Measurements from ENCODE around the gene NUTF2.

Gene NUTF2

GRCh38 chr16:67881621-67882161, 35.0 kb downstream of the NUTF2 start:
- Histone ChIP-seq H3K4me3 (ENCODE audit: low read length in 2 of 2) (no peak overlapping the region), H3K79me1 (ENCODE audit: low read depth, low read length) (peaks cover 8% of the 10 kb centered on the region), H3K4me1 (ENCODE audit: control insufficient read depth in 2 of 2, insufficient read depth in 1 of 2, low read depth in 1 of 2, low read length in 2 of 2) (peaks cover 0 to 3% of the 10 kb centered on the region in 2 donors), H2BK12ac (ENCODE audit: low read length) (no peak overlapping the region), H3K18ac (ENCODE audit: low read length) (no peak overlapping the region), H4K8ac (ENCODE audit: low read depth, low read length) (no peak overlapping the region), H2AFZ (ENCODE audit: low read length) (no peak overlapping the region), H2BK15ac (ENCODE audit: low read length) (no peak overlapping the region), H2BK5ac (ENCODE audit: low read length) (no peak overlapping the region), H2BK120ac (ENCODE audit: low read depth, low read length) (no peak overlapping the region), H3K4ac (ENCODE audit: low read length) (no peak overlapping the region), H3K23ac (ENCODE audit: low read depth, low read length, poor library complexity) (no peak overlapping the region), H3K27ac (replicated peaks; ENCODE audit: low read length) (no peak overlapping the region), H3K36me3 (replicated peaks in 1 of 2; ENCODE audit: control insufficient read depth in 2 of 2, insufficient read depth in 2 of 2, low read length in 2 of 2) (peaks cover 70 to 84% of the 10 kb centered on the region in 2 donors), H2AK5ac (ENCODE audit: low read depth, low read length) (no peak overlapping the region), H3K27me3 (ENCODE audit: control insufficient read depth in 3 of 3, insufficient read depth in 3 of 3, low read depth in 1 of 3, low read length in 3 of 3) (no peaks in the 10 kb centered on the region), H3K9ac (ENCODE audit: low read depth, low read length, poor library complexity) (no peak overlapping the region), H3K14ac (ENCODE audit: low read length) (no peak overlapping the region), H4K91ac (ENCODE audit: low read depth, low read length, poor library complexity) (no peak overlapping the region), H3K4me2 (ENCODE audit: insufficient read depth, low read length, poor library complexity, severe bottlenecking) (no peak overlapping the region), H3K9me3 (replicated peaks in 1 of 2; ENCODE audit: control insufficient read depth in 2 of 2, insufficient read depth in 1 of 2, low read depth in 1 of 2, low read length in 2 of 2) (peaks cover 0 to 1% of the 10 kb centered on the region in 2 donors)
- no CpG with 5 or more reads among the region's 21 CpGs for WGBS, 2 donors (ENCODE audit: extremely low coverage in 2 of 2, insufficient read length in 2 of 2, insufficient replicate concordance in 1 of 2)
- no peak for DNase-seq (ENCODE audit: low spot score)

GRCh38 chr16:67882374-67883145, 35.8 kb downstream of the NUTF2 start:
- H3K14ac ChIP-seq (ENCODE audit: low read length): no peak overlapping the region
- no peak overlapping the region for H3K27ac ChIP-seq (replicated peaks; ENCODE audit: low read length)
- H3K4me1 ChIP-seq (ENCODE audit: control insufficient read depth in 2 of 2, insufficient read depth in 1 of 2, low read depth in 1 of 2, low read length in 2 of 2): peaks cover 0 to 3% of the 10 kb centered on the region in 2 donors
- H3K27me3 ChIP-seq (ENCODE audit: control insufficient read depth in 3 of 3, insufficient read depth in 3 of 3, low read depth in 1 of 3, low read length in 3 of 3): no peaks in the 10 kb centered on the region
- H4K8ac ChIP-seq (ENCODE audit: low read depth, low read length): no peak overlapping the region
- no peak overlapping the region for H3K4me3 ChIP-seq (ENCODE audit: low read length in 2 of 2)
- no peak overlapping the region for H3K4ac ChIP-seq (ENCODE audit: low read length)
- H4K91ac ChIP-seq (ENCODE audit: low read depth, low read length, poor library complexity): no peak overlapping the region
- H3K4me2 ChIP-seq (ENCODE audit: insufficient read depth, low read length, poor library complexity, severe bottlenecking): no peak overlapping the region
- DNase-seq (ENCODE audit: low spot score): no peak
- H2AFZ ChIP-seq (ENCODE audit: low read length): no peak overlapping the region
- H2BK12ac ChIP-seq (ENCODE audit: low read length): no peak overlapping the region
- no peak overlapping the region for H2AK5ac ChIP-seq (ENCODE audit: low read depth, low read length)
- no peak overlapping the region for H3K23ac ChIP-seq (ENCODE audit: low read depth, low read length, poor library complexity)
- H3K9me3 ChIP-seq (replicated peaks in 1 of 2; ENCODE audit: control insufficient read depth in 2 of 2, insufficient read depth in 1 of 2, low read depth in 1 of 2, low read length in 2 of 2): peaks cover 0 to 1% of the 10 kb centered on the region in 2 donors
- no peak overlapping the region for H2BK5ac ChIP-seq (ENCODE audit: low read length)
- no peak overlapping the region for H3K18ac ChIP-seq (ENCODE audit: low read length)
- WGBS, 2 donors (ENCODE audit: extremely low coverage in 2 of 2, insufficient read length in 2 of 2, insufficient replicate concordance in 1 of 2): no CpG with 5 or more reads among the region's 18 CpGs
- peaks cover 5% of the 10 kb centered on the region for H3K79me1 ChIP-seq (ENCODE audit: low read depth, low read length)
- H2BK120ac ChIP-seq (ENCODE audit: low read depth, low read length): no peak overlapping the region
- H2BK15ac ChIP-seq (ENCODE audit: low read length): no peak overlapping the region
- H3K9ac ChIP-seq (ENCODE audit: low read depth, low read length, poor library complexity): no peak overlapping the region
- peaks cover 62 to 75% of the 10 kb centered on the region in 2 donors for H3K36me3 ChIP-seq (replicated peaks in 1 of 2; ENCODE audit: control insufficient read depth in 2 of 2, insufficient read depth in 2 of 2, low read length in 2 of 2)

GRCh38 chr16:67883146-67883871, 36.6 kb downstream of the NUTF2 start:
- no peak overlapping the region for H3K18ac ChIP-seq (ENCODE audit: low read length)
- WGBS, 2 donors (ENCODE audit: extremely low coverage in 2 of 2, insufficient read length in 2 of 2, insufficient replicate concordance in 1 of 2): no CpG with 5 or more reads among the region's 6 CpGs
- H3K36me3 ChIP-seq (replicated peaks in 1 of 2; ENCODE audit: control insufficient read depth in 2 of 2, insufficient read depth in 2 of 2, low read length in 2 of 2): peaks cover 54 to 68% of the 10 kb centered on the region in 2 donors

GRCh38 chr16:67883872-67884261, 37.1 kb downstream of the NUTF2 start:
- no peak overlapping the region for H3K9ac ChIP-seq (ENCODE audit: low read depth, low read length, poor library complexity)
- no peak overlapping the region for H2BK12ac ChIP-seq (ENCODE audit: low read length)
- peaks cover 0 to 3% of the 10 kb centered on the region in 2 donors for H3K4me1 ChIP-seq (ENCODE audit: control insufficient read depth in 2 of 2, insufficient read depth in 1 of 2, low read depth in 1 of 2, low read length in 2 of 2)
- H2BK120ac ChIP-seq (ENCODE audit: low read depth, low read length): no peak overlapping the region
- no peaks in the 10 kb centered on the region for H3K27me3 ChIP-seq (ENCODE audit: control insufficient read depth in 3 of 3, insufficient read depth in 3 of 3, low read depth in 1 of 3, low read length in 3 of 3)
- H2BK5ac ChIP-seq (ENCODE audit: low read length): no peak overlapping the region
- H3K23ac ChIP-seq (ENCODE audit: low read depth, low read length, poor library complexity): peak overlapping the region; percentile 16
- peak overlapping the region; percentile 42 for H3K27ac ChIP-seq (replicated peaks; ENCODE audit: low read length)
- peaks cover 0 to 1% of the 10 kb centered on the region in 2 donors for H3K9me3 ChIP-seq (replicated peaks in 1 of 2; ENCODE audit: control insufficient read depth in 2 of 2, insufficient read depth in 1 of 2, low read depth in 1 of 2, low read length in 2 of 2)
- H3K36me3 ChIP-seq (replicated peaks in 1 of 2; ENCODE audit: control insufficient read depth in 2 of 2, insufficient read depth in 2 of 2, low read length in 2 of 2): peaks cover 49 to 62% of the 10 kb centered on the region in 2 donors
- H2AFZ ChIP-seq (ENCODE audit: low read length): no peak overlapping the region
- no peak overlapping the region for H3K14ac ChIP-seq (ENCODE audit: low read length)
- H4K8ac ChIP-seq (ENCODE audit: low read depth, low read length): no peak overlapping the region
- no peak overlapping the region for H3K4me2 ChIP-seq (ENCODE audit: insufficient read depth, low read length, poor library complexity, severe bottlenecking)
- no peak overlapping the region for H3K4ac ChIP-seq (ENCODE audit: low read length)
- H3K4me3 ChIP-seq (ENCODE audit: low read length in 2 of 2): no peak overlapping the region
- no peak overlapping the region for H2BK15ac ChIP-seq (ENCODE audit: low read length)
- peak; percentile 45 for DNase-seq (ENCODE audit: low spot score)
- H3K79me1 ChIP-seq (ENCODE audit: low read depth, low read length): peaks cover 5% of the 10 kb centered on the region
- no CpG with 5 or more reads among the region's 11 CpGs for WGBS, 2 donors (ENCODE audit: extremely low coverage in 2 of 2, insufficient read length in 2 of 2, insufficient replicate concordance in 1 of 2)
- no peak overlapping the region for H2AK5ac ChIP-seq (ENCODE audit: low read depth, low read length)
- H4K91ac ChIP-seq (ENCODE audit: low read depth, low read length, poor library complexity): no peak overlapping the region
- peak overlapping the region; percentile 12 for H3K18ac ChIP-seq (ENCODE audit: low read length)

More at GRCh38 chr16:67883146-67883871, 36.6 kb downstream of the NUTF2 start:
- Histone ChIP-seq H3K4me2 (ENCODE audit: insufficient read depth, low read length, poor library complexity, severe bottlenecking) (no peak overlapping the region), H2BK120ac (ENCODE audit: low read depth, low read length) (no peak overlapping the region), H2AFZ (ENCODE audit: low read length) (no peak overlapping the region), H3K4me3 (ENCODE audit: low read length in 2 of 2) (no peak overlapping the region), H4K8ac (ENCODE audit: low read depth, low read length) (no peak overlapping the region), H3K27ac (replicated peaks; ENCODE audit: low read length) (no peak overlapping the region), H4K91ac (ENCODE audit: low read depth, low read length, poor library complexity) (no peak overlapping the region), H3K9ac (ENCODE audit: low read depth, low read length, poor library complexity) (no peak overlapping the region), H2BK15ac (ENCODE audit: low read length) (no peak overlapping the region), H3K14ac (ENCODE audit: low read length) (no peak overlapping the region), H3K23ac (ENCODE audit: low read depth, low read length, poor library complexity) (no peak overlapping the region), H3K27me3 (ENCODE audit: control insufficient read depth in 3 of 3, insufficient read depth in 3 of 3, low read depth in 1 of 3, low read length in 3 of 3) (no peaks in the 10 kb centered on the region), H3K9me3 (replicated peaks in 1 of 2; ENCODE audit: control insufficient read depth in 2 of 2, insufficient read depth in 1 of 2, low read depth in 1 of 2, low read length in 2 of 2) (peaks cover 0 to 1% of the 10 kb centered on the region in 2 donors), H2BK12ac (ENCODE audit: low read length) (no peak overlapping the region), H2BK5ac (ENCODE audit: low read length) (no peak overlapping the region), H2AK5ac (ENCODE audit: low read depth, low read length) (no peak overlapping the region), H3K79me1 (ENCODE audit: low read depth, low read length) (peaks cover 5% of the 10 kb centered on the region), H3K4me1 (ENCODE audit: control insufficient read depth in 2 of 2, insufficient read depth in 1 of 2, low read depth in 1 of 2, low read length in 2 of 2) (peaks cover 0 to 3% of the 10 kb centered on the region in 2 donors), H3K4ac (ENCODE audit: low read length) (no peak overlapping the region)
- DNase-seq (ENCODE audit: low spot score): no peak

All from neuronal stem cell (in vitro differentiated cells).